HG02938 (cell line): ENCODE results near the gene EPHA6.
"Not testable (repeated sequence)": the region's sequence is repeated elsewhere in the genome, so short reads cannot be mapped to it uniquely, and the experiment has no call there.

Experiments
- ATAC-seq: cut with Tn5 transposase; IDR thresholded peaks from one replicate; pipeline ENCODE4 v1.9.1; 2021; ENCODE audit warnings: mild to moderate bottlenecking, moderate library complexity; ENCODE audit not compliant: unreplicated experiment

The EPHA6 gene

DNA sequence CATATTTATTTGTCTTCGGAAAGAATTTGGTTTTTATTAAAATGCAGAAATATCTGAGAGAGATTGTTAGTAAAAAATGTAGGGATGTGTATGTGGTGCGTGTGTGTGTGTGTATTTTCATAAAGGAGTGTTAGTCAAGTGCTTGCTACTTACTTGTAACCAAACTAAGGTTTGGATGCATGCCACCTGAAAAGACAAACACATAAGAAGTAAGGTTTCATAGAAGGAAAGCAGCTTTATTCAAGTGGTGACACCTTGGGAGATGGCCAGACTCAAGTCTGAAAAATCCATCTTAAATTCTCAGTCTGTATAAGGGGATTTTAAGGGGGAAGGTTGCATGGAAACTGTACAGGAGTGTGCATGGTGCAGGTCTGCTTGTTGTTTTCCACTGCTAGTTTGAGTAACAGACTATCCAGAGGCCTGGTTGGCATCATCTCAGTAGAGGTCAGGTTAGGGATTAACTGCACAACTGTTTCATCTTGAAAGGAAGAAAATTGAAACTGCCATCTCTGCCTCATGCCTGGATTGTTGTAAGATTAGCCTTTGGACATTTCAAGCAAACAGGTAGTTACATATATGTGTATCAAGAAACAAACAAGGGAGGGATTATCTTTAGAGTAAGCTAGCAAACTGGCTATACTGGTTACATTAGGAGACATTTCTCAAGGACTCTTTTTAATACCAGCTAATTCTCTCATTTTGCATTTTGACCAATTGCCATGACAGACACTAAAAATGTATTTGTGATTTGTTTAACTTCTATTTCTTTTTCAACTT lies 196.7 kb downstream of the EPHA6 start:
- ATAC-seq: no peak

DNA sequence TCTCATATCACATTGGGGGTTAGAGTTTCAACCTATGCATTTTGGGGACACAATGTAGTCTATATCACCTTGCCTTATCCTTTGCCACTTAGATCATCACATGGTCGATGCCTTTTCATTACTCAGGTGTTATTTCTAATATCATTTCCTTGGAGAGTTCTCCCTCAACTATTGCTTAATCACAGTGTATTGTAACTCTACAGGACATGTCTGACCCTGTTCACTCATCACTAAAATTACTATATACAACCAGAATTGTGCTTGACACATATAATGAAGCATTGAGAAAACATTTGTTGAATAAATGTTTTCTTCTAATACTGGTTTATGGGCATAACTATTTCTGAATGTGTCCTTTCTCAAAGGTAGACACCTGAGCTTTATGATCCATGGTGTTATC lies 207.4 kb downstream of the EPHA6 start:
- ATAC-seq: no peak

DNA sequence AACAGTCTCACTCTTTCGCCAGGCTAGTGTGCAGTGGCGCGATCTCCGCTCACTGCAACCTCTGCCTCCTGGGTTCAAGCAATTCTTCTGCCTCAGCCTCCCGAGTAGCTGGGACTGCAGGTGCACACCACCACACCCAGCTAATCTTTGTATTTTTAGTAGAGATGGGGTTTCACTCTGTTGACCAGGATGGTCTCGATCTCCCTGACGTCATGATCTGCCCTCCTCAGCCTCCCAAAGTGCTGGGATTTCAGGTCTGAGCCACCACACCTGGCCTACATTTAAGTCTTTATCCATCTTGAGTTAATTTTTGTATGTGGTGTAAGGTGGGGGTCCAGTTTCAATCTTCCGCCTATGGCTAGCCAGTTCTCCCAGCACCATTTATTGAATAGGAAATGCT lies 211.2 kb downstream of the EPHA6 start:
- ATAC-seq: not testable (repeated sequence)

DNA sequence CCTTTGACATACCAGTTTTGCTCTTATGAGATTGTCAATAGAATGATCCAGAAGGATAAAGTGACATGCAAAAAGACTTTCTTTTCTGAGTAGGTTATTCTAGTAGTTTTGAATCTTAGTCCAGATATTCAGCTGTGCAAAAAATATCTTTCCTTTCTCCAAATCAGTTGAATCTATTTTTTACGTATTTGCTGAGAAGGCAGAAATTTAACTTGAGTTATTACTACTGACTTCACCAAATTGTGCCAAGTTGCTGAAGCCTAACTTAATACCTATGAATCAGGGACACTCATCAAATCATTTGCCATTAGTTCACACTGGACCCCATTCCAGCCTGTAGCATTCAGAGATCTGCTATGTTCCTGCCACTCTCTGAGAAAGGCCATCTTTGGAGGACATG lies 215.6 kb downstream of the EPHA6 start:
- ATAC-seq: no peak

DNA sequence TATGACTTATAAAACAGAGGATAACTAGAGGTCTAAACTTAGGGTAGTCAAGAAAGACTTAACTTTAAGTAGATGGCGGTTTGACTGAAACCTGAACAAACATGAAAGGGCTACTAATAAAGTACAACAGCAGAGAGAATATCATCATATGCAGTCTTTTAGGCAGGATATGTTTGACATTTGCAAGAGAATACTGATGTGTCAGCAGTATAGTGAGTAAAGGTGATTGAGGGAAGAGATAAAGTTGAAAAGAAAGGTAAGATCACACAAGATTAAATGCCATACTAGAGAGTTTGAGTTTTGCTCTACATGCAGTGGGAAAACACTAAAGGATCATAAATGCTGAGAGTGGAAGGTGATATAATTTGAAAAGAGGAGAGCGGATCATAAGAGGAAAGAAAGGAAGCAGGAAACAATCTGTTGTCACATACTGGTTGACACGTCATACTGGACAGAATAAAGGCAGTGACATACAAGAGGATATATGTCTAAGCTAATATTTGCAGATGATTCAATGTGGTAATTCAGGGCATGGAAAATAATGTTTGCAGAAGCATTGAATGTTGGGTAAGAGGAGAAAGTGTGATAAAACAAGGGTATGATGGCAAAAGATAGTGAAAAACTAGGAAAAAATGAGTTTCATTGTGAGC lies 223.0 kb downstream of the EPHA6 start:
- no peak for ATAC-seq

DNA sequence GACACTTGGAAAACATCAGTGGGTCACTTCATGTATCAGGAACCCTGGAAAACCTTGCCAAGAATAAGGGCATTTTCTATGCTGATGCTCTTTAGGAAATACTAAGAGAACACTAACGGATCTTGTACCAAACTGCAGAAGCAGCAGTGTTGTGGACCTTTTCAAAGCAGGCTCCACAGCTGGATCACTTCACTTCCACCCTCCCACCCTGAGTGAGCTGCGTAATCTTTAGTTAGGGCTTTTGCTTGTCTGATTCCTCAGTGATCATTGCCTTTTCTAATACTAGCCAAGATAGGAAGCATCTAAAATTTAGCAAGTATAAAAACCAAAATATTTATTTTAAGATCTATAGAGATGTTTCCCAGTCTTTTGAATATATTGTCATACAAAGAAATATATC lies 229.0 kb downstream of the EPHA6 start:
- no peak for ATAC-seq

DNA sequence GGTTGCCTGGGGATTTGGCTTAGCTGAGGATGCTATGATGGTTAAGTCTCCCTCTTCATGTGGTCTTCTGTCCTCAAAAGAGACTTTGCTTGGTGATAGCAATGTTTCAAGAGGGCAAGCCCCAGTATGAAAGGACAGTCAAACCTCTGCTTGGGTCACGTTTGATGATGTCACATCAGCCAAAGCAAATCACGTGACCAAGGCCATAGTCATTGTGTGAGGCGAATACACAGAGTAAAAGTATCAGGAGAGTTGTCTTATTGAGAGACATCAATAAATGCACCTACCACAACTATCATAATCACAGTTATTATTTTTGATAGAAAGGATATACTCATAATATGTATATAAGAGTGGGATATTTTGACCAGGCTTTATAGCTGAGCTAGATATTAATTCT lies 243.0 kb downstream of the EPHA6 start:
- ATAC-seq: no peak

DNA sequence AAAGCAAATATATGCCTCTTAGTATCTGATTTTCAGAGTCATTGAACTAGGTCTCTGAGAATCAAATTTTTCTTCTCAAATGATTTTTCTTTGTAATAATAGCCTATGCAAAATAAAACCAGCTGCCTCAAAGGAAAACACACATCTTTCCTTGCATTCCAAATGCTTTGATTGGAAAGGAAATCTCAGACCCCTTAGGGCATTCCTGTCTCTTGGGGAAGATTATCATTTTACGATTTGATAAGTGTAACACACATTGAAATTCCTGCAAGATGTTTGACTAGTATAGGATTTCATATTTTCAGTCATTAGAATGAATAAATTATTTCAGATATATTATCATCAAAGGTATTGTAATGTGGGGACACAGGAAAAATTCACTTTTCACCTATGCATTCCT lies 244.8 kb downstream of the EPHA6 start:
- ATAC-seq: no peak

DNA sequence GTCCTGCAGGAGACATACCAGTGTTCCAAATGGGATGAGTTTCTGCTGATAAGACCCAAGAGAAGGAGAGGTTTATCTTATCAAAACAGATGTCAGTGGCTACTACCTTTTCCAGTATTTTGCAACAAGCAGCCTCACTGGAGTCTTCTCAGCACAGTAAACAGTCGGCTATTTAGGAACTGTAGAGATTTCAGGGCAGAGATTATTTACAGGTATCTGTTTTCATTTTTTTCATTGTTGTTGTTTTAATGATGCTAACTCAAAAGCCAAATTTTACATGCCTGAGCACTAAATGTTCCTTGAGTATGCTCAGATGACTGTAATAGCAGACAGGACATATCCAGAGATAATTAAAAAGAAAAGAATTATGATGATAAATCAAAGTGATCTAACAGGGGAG lies 252.1 kb downstream of the EPHA6 start:
- ATAC-seq: no peak

DNA sequence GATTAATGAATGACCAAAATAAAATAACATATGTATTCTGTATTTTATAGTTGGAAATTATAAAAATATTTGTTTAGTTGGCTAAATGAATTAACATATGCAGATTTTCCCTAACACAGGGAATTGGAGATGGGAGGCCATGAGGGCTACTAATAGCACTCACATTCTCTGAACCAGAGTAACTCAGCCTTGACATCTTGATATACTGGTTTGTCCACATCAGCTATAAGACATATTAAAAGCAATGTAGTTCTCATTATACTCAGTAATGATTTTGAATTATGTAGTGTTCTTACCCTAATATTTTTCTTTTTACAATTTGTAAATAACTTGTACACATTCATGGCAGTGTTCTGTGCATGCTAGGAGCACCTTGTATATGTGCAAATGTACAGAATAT lies 255.9 kb downstream of the EPHA6 start:
- no peak for ATAC-seq

DNA sequence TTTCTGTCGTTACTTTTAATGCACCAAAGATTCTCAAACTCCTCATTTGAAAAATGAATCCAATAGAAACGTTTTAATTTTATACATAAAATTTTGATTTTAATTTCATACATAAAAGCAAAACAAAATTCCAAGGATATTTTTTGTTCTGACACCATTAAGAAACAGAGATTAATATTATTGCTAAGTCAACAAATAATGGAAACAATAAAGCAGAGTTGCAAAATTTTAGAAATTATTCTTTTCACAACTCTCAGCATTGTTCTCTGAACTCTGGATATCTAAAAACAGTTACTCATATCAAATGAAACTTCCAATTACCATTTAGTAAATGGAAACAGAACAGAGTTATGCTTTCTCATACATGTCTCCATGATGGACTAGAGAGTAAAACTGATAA lies 260.2 kb downstream of the EPHA6 start:
- ATAC-seq: no peak

DNA sequence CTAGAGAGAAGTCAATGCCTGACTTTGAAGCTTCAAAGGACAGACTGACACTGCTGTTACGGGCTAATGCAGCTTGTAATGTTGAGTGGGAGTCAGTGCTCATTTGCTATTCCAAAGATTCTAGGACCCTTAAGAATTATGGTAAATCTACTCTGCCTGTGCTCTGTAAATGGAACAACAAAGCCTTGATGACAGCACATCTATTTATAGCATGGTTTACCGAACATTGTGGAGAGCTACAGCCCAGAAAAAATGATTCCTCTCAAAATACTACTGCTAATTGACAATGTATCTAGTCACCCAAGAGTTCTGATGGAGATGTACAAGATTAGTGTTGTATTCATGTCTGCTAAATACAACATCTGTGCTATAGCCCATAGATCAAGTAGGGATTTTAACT lies 262.3 kb downstream of the EPHA6 start:
- ATAC-seq: no peak

DNA sequence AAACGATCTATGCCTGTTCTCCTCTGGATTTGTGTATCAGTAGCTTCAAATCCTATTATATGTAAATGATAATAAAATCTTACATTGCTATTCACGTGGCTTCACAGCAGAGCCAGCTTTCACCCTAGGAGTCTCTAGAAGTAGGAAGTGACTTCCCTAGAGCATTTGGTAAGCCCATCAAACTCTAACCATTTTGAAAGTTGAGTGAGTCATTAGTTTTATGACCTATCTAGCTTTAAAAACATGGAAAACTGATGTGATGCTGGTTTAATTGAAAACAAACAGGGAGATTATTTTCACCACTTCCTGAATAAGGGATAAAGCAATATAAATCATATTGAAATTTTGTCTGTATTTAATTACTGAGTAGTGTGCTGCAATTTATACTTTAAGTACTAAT lies 275.2 kb downstream of the EPHA6 start:
- ATAC-seq: no peak

DNA sequence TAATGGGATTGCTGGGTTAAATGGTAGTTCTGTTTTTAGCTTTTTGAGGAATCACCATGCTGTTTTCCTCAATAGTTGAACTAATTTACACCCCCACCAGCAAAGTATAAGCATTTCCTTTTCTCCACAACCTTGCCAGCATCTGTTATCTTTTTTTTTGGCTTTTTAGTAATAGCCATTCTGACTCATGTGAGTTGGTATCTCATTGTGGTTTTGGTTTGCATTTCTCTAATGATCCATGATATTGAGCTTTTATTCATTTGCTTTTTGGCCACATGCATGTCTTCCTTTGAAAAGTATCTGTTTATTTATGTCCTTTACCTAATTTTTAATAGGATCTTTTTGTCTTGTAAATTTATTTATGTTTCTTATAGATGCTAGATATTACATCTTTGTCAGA lies 288.2 kb downstream of the EPHA6 start:
- no peak for ATAC-seq

DNA sequence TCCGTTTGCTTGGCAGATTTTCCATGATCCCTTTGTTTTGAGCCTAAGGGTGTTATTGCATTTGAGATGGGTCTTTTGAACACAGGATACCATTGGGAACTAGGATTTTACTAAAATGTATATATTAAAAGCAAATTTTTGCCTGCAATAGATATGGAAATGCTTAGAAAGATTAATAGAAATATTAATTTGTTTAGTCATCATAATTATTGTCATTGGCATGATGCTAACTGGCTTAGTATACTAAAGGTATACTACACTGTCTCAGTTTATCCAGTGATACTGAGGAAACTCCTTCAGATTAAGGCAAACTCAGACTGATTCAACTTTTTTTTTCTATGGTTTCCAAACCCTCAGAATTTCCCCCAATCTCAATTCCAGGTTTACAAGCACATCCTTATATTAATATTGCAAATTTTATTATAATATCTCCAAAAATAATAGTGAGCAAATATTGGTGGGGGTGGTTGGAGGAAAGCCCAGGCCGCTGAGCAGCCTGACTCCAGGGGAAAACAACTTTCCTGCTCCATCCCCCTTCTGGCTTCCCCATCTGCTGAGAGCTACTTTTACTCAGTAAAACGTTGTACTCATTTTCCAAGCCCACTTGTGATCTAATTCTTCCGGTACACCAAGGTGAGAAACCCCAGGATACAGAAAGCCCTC lies 291.7 kb downstream of the EPHA6 start:
- ATAC-seq: no peak

DNA sequence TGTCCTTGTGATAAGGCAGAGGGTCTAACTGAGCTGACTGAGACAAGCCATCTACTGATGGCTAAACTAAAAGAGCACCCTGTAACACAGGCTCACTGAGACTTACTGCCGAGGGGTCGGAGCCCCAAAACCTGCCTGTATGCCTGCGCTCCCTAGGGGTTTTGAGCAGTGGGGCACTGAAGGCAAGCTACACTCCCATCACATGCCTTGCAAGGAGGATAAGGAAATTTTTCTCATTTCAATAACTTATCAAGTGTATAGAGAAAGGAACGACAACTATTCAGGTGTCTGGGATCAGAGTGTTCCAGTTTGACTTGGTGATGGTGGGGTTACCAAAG lies 292.2 kb downstream of the EPHA6 start:
- ATAC-seq: no peak

DNA sequence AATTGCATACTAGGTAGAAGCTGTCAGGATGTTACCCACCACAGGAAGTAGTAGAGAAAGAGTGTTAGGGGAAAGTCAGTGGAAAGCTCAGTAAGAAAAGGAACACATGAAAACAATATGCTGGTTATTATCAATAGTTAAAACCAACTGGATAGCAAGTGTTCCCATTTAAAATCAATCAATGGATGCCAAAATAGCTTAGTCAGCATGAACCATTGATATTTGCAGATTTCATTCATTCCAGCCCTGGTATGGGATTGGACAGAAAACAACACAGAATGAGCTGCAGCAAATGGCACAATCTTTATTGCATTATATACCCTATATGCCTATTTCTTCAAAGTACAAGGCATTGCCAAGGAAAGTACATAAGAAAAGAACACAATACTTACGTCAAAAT lies 293.7 kb downstream of the EPHA6 start:
- ATAC-seq: no peak

DNA sequence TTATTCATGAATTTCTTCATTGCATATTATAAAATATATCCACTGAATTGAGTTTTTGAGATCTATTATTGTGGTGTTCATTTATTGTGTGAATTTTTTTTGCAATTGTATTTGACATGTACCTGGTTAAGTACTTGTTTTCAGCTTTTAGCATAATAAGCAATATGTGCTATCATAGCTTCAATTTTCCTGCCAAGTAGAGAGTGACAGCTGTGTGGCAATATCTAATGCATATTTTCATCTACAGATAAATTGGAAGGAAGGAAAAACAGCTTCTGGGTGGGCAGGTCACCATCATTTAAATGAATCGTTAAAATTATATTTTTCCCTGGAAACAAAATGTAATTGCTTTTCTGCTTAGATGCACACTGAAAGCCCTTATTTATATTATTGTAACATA lies 296.9 kb downstream of the EPHA6 start:
- no peak for ATAC-seq

DNA sequence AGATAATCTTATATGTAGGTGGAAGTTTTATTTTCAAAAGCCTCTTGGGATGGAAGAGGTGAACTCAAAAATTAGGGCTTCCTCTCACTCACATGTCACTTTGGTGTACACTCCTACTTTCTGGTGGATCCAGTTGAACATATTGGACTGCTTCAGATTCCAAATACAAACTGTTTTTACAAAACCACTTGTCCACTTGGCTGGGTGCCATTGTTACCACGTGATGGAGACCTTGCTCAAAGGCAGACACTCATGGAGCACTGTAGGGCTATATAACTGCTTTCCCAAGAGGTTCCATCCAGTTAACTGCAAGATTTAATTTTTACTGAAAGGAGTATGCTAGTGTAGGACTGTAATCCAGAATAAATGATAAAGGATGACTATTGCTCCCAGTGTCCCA lies 307.0 kb downstream of the EPHA6 start:
- no peak for ATAC-seq

DNA sequence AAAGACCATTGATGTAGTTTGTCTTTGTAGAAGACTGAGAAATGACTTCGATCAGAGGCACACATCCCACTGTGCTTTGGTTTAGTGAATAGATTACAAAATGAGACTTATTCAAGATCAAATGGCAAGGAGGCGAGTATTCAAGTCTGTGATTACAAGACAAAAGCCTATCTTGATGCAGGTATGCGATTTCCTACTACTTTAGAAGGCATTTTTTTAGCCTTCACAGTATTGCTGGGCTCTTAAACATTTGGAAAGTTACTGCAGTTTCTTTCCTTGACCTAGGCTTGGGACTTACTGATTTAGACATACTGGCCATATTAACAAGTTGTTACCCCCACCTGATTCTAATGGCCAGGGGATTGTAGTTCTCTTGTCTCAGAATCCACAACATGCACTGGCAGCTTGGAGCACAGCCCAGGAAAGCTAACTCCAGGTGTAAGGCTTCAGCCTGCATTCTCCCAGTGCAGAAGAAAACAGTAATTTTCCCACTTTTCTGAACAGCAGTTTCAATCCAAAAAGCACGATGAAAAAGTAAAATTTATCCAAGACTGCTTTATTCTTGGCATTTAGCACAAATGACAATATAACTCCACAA lies 311.6 kb downstream of the EPHA6 start:
- ATAC-seq: no peak

DNA sequence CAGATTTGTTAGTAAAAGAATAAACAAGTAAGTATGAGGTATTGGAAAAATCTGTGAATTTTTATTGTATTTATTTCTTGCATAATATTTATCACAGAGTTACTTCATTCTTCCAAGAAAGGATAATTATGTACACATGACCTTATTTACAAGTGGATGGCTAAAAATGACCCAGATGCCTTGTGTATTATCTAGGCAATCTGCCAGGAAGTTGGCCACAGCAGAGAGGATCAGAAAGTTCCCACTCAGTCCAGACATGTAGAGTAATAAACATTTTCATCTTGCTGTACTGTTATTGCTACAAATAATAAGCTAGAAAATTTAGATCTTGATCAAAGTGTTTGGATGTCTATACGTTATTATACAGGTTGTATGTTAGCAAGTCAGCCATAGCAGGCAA lies 317.1 kb downstream of the EPHA6 start:
- ATAC-seq: no peak

DNA sequence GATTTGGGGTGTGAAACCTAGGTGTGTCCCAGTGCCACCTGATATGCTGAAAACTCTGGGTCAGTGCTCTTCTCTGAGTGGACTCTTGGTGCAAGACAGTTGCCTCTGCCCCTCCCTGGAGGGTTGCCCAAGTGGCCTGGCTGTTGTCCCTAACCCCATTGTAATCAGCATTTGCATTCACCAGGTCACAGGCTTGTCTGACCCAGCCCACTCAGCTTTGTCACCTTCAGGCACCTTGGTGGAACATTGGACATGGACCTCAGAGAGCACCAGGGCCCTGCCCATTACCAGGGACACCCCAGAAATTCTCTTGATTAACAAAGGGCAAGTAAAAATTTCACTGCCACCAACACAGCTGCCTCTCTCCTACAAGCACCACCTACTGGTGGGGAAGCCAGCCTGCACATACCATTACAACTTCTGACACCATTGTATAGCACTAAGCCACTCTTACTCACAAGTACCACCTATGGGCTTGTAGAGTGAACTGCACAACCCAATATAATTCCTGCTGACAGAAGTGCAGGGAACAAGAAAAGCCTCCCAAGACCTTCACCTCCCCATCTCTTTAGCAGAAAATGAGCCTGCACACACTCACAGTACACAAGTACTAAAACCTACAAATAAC lies 324.6 kb downstream of the EPHA6 start:
- no peak for ATAC-seq
